ENCODE results near the gene SUPT3H.

Gene SUPT3H

GRCh38 chr6:45387236-45387635 lies 9.5 kb upstream of the SUPT3H start:
- peak; percentile 2 for DNase-seq

- no peak for DNase-seq
Observed at GRCh38 chr6:45386501-45386900, 8.8 kb upstream of the SUPT3H start.

- no peak for DNase-seq
Observed at GRCh38 chr6:45382391-45382790, 4.7 kb upstream of the SUPT3H start.

- DNase-seq = no peak
Observed at GRCh38 chr6:45378334-45378926, 696 bp upstream of the SUPT3H start.

GRCh38 chr6:45377043-45377553 lies 636 bp downstream of the SUPT3H start:
- no peak for DNase-seq

GRCh38 chr6:45376310-45377042 lies 1.3 kb downstream of the SUPT3H start:
- DNase-seq = no peak

- no peak for DNase-seq
Observed at GRCh38 chr6:45375449-45375848, 2.3 kb downstream of the SUPT3H start.

GRCh38 chr6:45371924-45372573 lies 5.7 kb downstream of the SUPT3H start:
- DNase-seq = peak; percentile 3

- no peak for DNase-seq
Observed at GRCh38 chr6:45369870-45370269, 7.9 kb downstream of the SUPT3H start.

- DNase-seq = no peak
Observed at GRCh38 chr6:45367999-45368398, 9.7 kb downstream of the SUPT3H start.

GRCh38 chr6:45366534-45366933 lies 11.2 kb downstream of the SUPT3H start:
- no peak for DNase-seq

- no peak for DNase-seq
Observed at GRCh38 chr6:45365036-45365435, 12.7 kb downstream of the SUPT3H start.

- no peak for DNase-seq
Observed at GRCh38 chr6:45364466-45364865, 13.3 kb downstream of the SUPT3H start.

GRCh38 chr6:45353654-45354053 lies 24.1 kb downstream of the SUPT3H start:
- no peak for DNase-seq

GRCh38 chr6:45351667-45352066 lies 26.1 kb downstream of the SUPT3H start:
- no peak for DNase-seq

- no peak for DNase-seq
Observed at GRCh38 chr6:45351076-45351475, 26.7 kb downstream of the SUPT3H start.

GRCh38 chr6:45350186-45350710 lies 27.5 kb downstream of the SUPT3H start:
- no peak for DNase-seq

- no peak for DNase-seq
Observed at GRCh38 chr6:45344900-45345299, 32.8 kb downstream of the SUPT3H start.

- DNase-seq = no peak
Observed at GRCh38 chr6:45328523-45328922, 49.2 kb downstream of the SUPT3H start.

GRCh38 chr6:45327956-45328522 lies 49.7 kb downstream of the SUPT3H start, which contains the start of gene RUNX2:
Gene RUNX2, plus strand, starts transcription at chr6:45328330. Its CDS starts 397 bp downstream, at chr6:45328727.
- DNase-seq = peak; percentile 42

- no peak for DNase-seq
Observed at GRCh38 chr6:45326698-45327417, 50.9 kb downstream of the SUPT3H start.

- DNase-seq = no peak
Observed at GRCh38 chr6:45323656-45324224, 54.0 kb downstream of the SUPT3H start.

Data from NCI-H226 (cell line).